ENCODE measurements around the gene ZW10. TPM values are rescaled to one million over a fixed set of nuclear protein-coding genes. Genes with fewer than 3 reads are reported as not detected.
A peak's percentile ranks its signal among the peaks of the same experiment; 100 is the strongest.
"Not testable (repeated sequence)": the region's sequence is repeated elsewhere in the genome, so short reads cannot be mapped to it uniquely, and the experiment has no call there.

Gene ZW10
- total RNA-seq, 1 donor from 2014 or later = 21.3 TPM

GRCh38 chr11:113781682-113782081, 8.2 kb upstream of the ZW10 start:
- Mint-ChIP-seq H3K27me3 (peaks cover 34% of the 10 kb centered on the region), H3K9me3 (no peaks in the 10 kb centered on the region), H3K27ac (no peak overlapping the region), H3K4me3 (no peak overlapping the region), H3K4me1 (no peaks in the 10 kb centered on the region), H3K36me3 (ENCODE audit: low read depth) (no peaks in the 10 kb centered on the region)
- DNase-seq = no peak
- intact Hi-C loops (cut with micrococcal nuclease) = no loop called here

- intact Hi-C loops (cut with micrococcal nuclease) = loop anchor here (10.0 kb wide), 1 partner anchor 1495 kb away; no protein-coding TSS in a partner anchor
- Mint-ChIP-seq H3K4me1 (peaks cover 3% of the 10 kb centered on the region), H3K27me3 (peaks cover 36% of the 10 kb centered on the region), H3K27ac (no peak within 1 kb of the TSS), H3K9me3 (no peaks in the 10 kb centered on the region), H3K4me3 (no peak within 1 kb of the TSS), H3K36me3 (ENCODE audit: low read depth) (no peaks in the 10 kb centered on the region)
- no peak for DNase-seq
Observed at GRCh38 chr11:113779496-113779895, 6.0 kb upstream of the ZW10 start, which contains the start of gene CLDN25. Gene CLDN25, plus strand, starts transcription at chr11:113779796. Its CDS starts 0 bp downstream, at chr11:113779796.

- Mint-ChIP-seq H3K4me3 (no peak overlapping the region), H3K36me3 (ENCODE audit: low read depth) (peaks cover 4% of the 10 kb centered on the region), H3K27me3 (peaks cover 30% of the 10 kb centered on the region), H3K9me3 (no peaks in the 10 kb centered on the region), H3K4me1 (peaks cover 5% of the 10 kb centered on the region), H3K27ac (no peak overlapping the region)
- DNase-seq = no peak
- intact Hi-C loops (cut with micrococcal nuclease) = loop anchor here (10.0 kb wide), 1 partner anchor 1494 kb away; no protein-coding TSS in a partner anchor
Observed at GRCh38 chr11:113778111-113778910, 4.8 kb upstream of the ZW10 start.

GRCh38 chr11:113774174-113774503, 647 bp upstream of the ZW10 start:
- Mint-ChIP-seq H3K36me3 (ENCODE audit: low read depth) (peaks cover 11% of the 10 kb centered on the region), H3K4me1 (peaks cover 15% of the 10 kb centered on the region), H3K9me3 (no peaks in the 10 kb centered on the region), H3K27me3 (peaks cover 13% of the 10 kb centered on the region), H3K27ac (peak overlapping the region; percentile 96), H3K4me3 (peak overlapping the region; percentile 99)
- intact Hi-C loops (cut with micrococcal nuclease) = loop anchor here (5.0 to 10.0 kb wide), 3 partner anchors 663 to 1687 kb away; partner anchors contain the start of genes REXO2, SDHD and TIMM8B
- no peak for DNase-seq

- H3K9me3 Mint-ChIP-seq = no peaks in the 10 kb centered on the region
Observed at GRCh38 chr11:113773092-113773415, 438 bp downstream of the ZW10 start.

GRCh38 chr11:113771964-113772363, 1.5 kb downstream of the ZW10 start:
- H3K9me3 Mint-ChIP-seq = no peaks in the 10 kb centered on the region
- intact Hi-C loops (cut with micrococcal nuclease) = loop anchor here (2.0 to 10.0 kb wide), 5 partner anchors 103 to 1685 kb away; partner anchors contain the start of genes REXO2, SDHD, TIMM8B and USP28
- DNase-seq = no peak
- H3K36me3 Mint-ChIP-seq (ENCODE audit: low read depth) = peaks cover 27% of the 10 kb centered on the region
- H3K27ac Mint-ChIP-seq = peak overlapping the region; percentile 59
- peaks cover 25% of the 10 kb centered on the region for H3K4me1 Mint-ChIP-seq
- H3K27me3 Mint-ChIP-seq = peaks cover 6% of the 10 kb centered on the region
- peak overlapping the region; percentile 99 for H3K4me3 Mint-ChIP-seq

More at GRCh38 chr11:113773092-113773415, 438 bp downstream of the ZW10 start:
- no peak for DNase-seq
- Mint-ChIP-seq H3K36me3 (ENCODE audit: low read depth) (peaks cover 18% of the 10 kb centered on the region), H3K4me3 (peak overlapping the region; percentile 99), H3K27me3 (peaks cover 11% of the 10 kb centered on the region), H3K27ac (peak overlapping the region; percentile 96), H3K4me1 (peaks cover 17% of the 10 kb centered on the region)
- intact Hi-C loops (cut with micrococcal nuclease) = loop anchor here (1.0 to 10.0 kb wide), 6 partner anchors 102 to 1686 kb away; partner anchors contain the start of genes REXO2, SDHD, TIMM8B and TTC12

GRCh38 chr11:113764527-113765219, 8.8 kb downstream of the ZW10 start:
- H3K9me3 Mint-ChIP-seq = peaks cover 4% of the 10 kb centered on the region
- H3K27ac Mint-ChIP-seq = no peak overlapping the region
- H3K4me3 Mint-ChIP-seq = no peak overlapping the region
- DNase-seq = no peak
- peaks cover 49% of the 10 kb centered on the region for H3K36me3 Mint-ChIP-seq (ENCODE audit: low read depth)
- no peaks in the 10 kb centered on the region for H3K27me3 Mint-ChIP-seq
- peaks cover 20% of the 10 kb centered on the region for H3K4me1 Mint-ChIP-seq
- intact Hi-C loops (cut with micrococcal nuclease) = no loop called here

- Mint-ChIP-seq H3K36me3 (ENCODE audit: low read depth) (peaks cover 51% of the 10 kb centered on the region), H3K4me1 (peaks cover 18% of the 10 kb centered on the region)
- DNase-seq; H3K4me3 Mint-ChIP-seq; H3K9me3 Mint-ChIP-seq; intact Hi-C loops (cut with micrococcal nuclease); H3K27me3 Mint-ChIP-seq; H3K27ac Mint-ChIP-seq: not testable (repeated sequence)
Observed at GRCh38 chr11:113763040-113763439, 10.5 kb downstream of the ZW10 start.

GRCh38 chr11:113760241-113760640, 13.3 kb downstream of the ZW10 start:
- no peak for DNase-seq
- Mint-ChIP-seq H3K4me3 (no peak overlapping the region), H3K9me3 (peaks cover 4% of the 10 kb centered on the region), H3K4me1 (peaks cover 8% of the 10 kb centered on the region), H3K27ac (no peak overlapping the region), H3K27me3 (no peaks in the 10 kb centered on the region), H3K36me3 (ENCODE audit: low read depth) (peaks cover 49% of the 10 kb centered on the region)
- intact Hi-C loops (cut with micrococcal nuclease) = no loop called here

GRCh38 chr11:113752932-113753331, 20.6 kb downstream of the ZW10 start:
- H3K9me3 Mint-ChIP-seq = no peaks in the 10 kb centered on the region
- DNase-seq = no peak
- peaks cover 22% of the 10 kb centered on the region for H3K36me3 Mint-ChIP-seq (ENCODE audit: low read depth)
- H3K27ac Mint-ChIP-seq = no peak overlapping the region
- no peaks in the 10 kb centered on the region for H3K4me1 Mint-ChIP-seq
- H3K4me3 Mint-ChIP-seq = no peak overlapping the region
- intact Hi-C loops (cut with micrococcal nuclease) = no loop called here
- H3K27me3 Mint-ChIP-seq = no peaks in the 10 kb centered on the region

GRCh38 chr11:113736323-113736722, 37.2 kb downstream of the ZW10 start:
- intact Hi-C loops (cut with micrococcal nuclease) = no loop called here
- Mint-ChIP-seq H3K36me3 (ENCODE audit: low read depth) (peaks cover 57% of the 10 kb centered on the region), H3K4me3 (no peak overlapping the region), H3K4me1 (no peaks in the 10 kb centered on the region), H3K27ac (no peak overlapping the region), H3K27me3 (no peaks in the 10 kb centered on the region), H3K9me3 (no peaks in the 10 kb centered on the region)
- DNase-seq = no peak

GRCh38 chr11:113732092-113732491, 41.4 kb downstream of the ZW10 start:
- Mint-ChIP-seq H3K9me3 (no peaks in the 10 kb centered on the region), H3K4me1 (peaks cover 2% of the 10 kb centered on the region), H3K27ac (no peak overlapping the region), H3K27me3 (no peaks in the 10 kb centered on the region), H3K36me3 (ENCODE audit: low read depth) (peaks cover 32% of the 10 kb centered on the region), H3K4me3 (no peak overlapping the region)
- DNase-seq = no peak
- intact Hi-C loops (cut with micrococcal nuclease) = no loop called here

- H3K27me3 Mint-ChIP-seq = no peaks in the 10 kb centered on the region
- H3K9me3 Mint-ChIP-seq = no peaks in the 10 kb centered on the region
- intact Hi-C loops (cut with micrococcal nuclease) = loop anchor here (1.0 kb wide), 1 partner anchor 426 kb away; no protein-coding TSS in a partner anchor
- no peak for DNase-seq
- no peak overlapping the region for H3K4me3 Mint-ChIP-seq
- peaks cover 24% of the 10 kb centered on the region for H3K36me3 Mint-ChIP-seq (ENCODE audit: low read depth)
- H3K4me1 Mint-ChIP-seq = peaks cover 2% of the 10 kb centered on the region
- H3K27ac Mint-ChIP-seq = no peak overlapping the region
Observed at GRCh38 chr11:113730887-113731726, 42.4 kb downstream of the ZW10 start.
